Duodenal mucosa (tissue), 2 donors: ENCODE results near the gene OLFM4.

Experiments used
- H3K27ac ChIP-seq: one replicate; pipeline ENCODE4 v1.7.0; 2013; ENCODE audit warnings: low read depth, low read length
- H3K27me3 ChIP-seq, 2 donors: one replicate each; pipeline ENCODE4 v1.7.0; 2013; ENCODE audit warnings: low read length in 2 of 2, control low read depth in 1 of 2; ENCODE audit not compliant: insufficient read depth in 2 of 2, control insufficient read depth in 1 of 2
- H3K36me3 ChIP-seq, 2 donors: one replicate each; pipeline ENCODE4 v1.7.0; 2013; ENCODE audit warnings: low read length in 2 of 2, control low read depth in 1 of 2; ENCODE audit not compliant: insufficient read depth in 2 of 2, control insufficient read depth in 1 of 2
- H3K4me1 ChIP-seq, 2 donors: one replicate each; pipeline ENCODE4 v1.7.0; 2013; ENCODE audit warnings: low read length in 2 of 2, control low read depth in 1 of 2; ENCODE audit not compliant: insufficient read depth in 2 of 2, control insufficient read depth in 1 of 2
- H3K4me3 ChIP-seq, 2 donors: one replicate each; pipeline ENCODE4 v1.7.0; 2013; ENCODE audit warnings: low read length in 2 of 2, low read depth in 1 of 2
- H3K9ac ChIP-seq, 2 donors: one replicate each; pipeline ENCODE4 v1.7.0; 2013; ENCODE audit warnings: low read length in 2 of 2, low read depth in 1 of 2
- H3K9me3 ChIP-seq, 2 donors: one replicate each; pipeline ENCODE4 v1.7.0; 2013; ENCODE audit warnings: low read length in 2 of 2, control low read depth in 1 of 2; ENCODE audit not compliant: control insufficient read depth in 1 of 2

OLFM4 gene

GRCh38 chr13:53060840-53061490 is 32.4 kb downstream of the OLFM4 start:
- Histone ChIP-seq H3K9ac (no peak overlapping the region), H3K27ac (no peak overlapping the region), H3K27me3 (no peaks in the 10 kb centered on the region), H3K36me3 (no peaks in the 10 kb centered on the region), H3K4me1 (no peaks in the 10 kb centered on the region), H3K9me3 (no peaks in the 10 kb centered on the region), H3K4me3 (no peak overlapping the region)

DNA sequence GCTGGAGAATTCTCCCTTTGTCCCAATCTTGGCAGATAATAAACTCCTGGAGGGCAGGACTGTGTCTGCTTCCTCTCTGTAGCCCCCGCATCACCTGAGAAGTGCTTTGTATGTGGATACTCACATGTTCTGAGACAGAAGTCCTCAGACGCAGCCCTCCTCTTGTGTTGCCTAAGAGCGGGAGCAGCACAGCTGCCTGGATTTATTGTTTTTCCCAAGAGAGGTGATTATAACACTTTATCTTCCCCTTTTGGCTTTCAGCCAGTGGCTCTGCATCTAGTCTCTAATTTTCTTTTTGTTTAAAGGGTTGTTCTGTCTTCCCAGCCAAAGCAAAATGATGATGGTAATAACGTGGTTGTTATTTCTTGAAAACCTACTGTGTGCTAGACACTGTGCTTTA is 36.1 kb downstream of the OLFM4 start:
- H3K27me3 ChIP-seq: no peaks in the 10 kb centered on the region
- no peak overlapping the region for H3K4me3 ChIP-seq
- H3K9me3 ChIP-seq: no peaks in the 10 kb centered on the region
- no peak overlapping the region for H3K27ac ChIP-seq
- H3K36me3 ChIP-seq: no peaks in the 10 kb centered on the region
- H3K4me1 ChIP-seq: no peaks in the 10 kb centered on the region
- no peak overlapping the region for H3K9ac ChIP-seq

GRCh38 chr13:53066411-53066810 is 37.8 kb downstream of the OLFM4 start:
- no peaks in the 10 kb centered on the region for H3K9me3 ChIP-seq
- H3K4me3 ChIP-seq: no peak overlapping the region
- no peaks in the 10 kb centered on the region for H3K4me1 ChIP-seq

GRCh38 chr13:53068585-53069520 is 40.2 kb downstream of the OLFM4 start:
- no peak overlapping the region for H3K27ac ChIP-seq
- H3K36me3 ChIP-seq: no peaks in the 10 kb centered on the region
- no peaks in the 10 kb centered on the region for H3K9me3 ChIP-seq
- H3K9ac ChIP-seq: no peak overlapping the region
- H3K4me1 ChIP-seq: no peaks in the 10 kb centered on the region
- H3K27me3 ChIP-seq: no peaks in the 10 kb centered on the region
- H3K4me3 ChIP-seq: no peak overlapping the region

More at GRCh38 chr13:53066411-53066810, 37.8 kb downstream of the OLFM4 start:
- Histone ChIP-seq H3K9ac (no peak overlapping the region), H3K27me3 (no peaks in the 10 kb centered on the region), H3K36me3 (no peaks in the 10 kb centered on the region), H3K27ac (no peak overlapping the region)

GRCh38 chr13:53069800-53070199 is 41.2 kb downstream of the OLFM4 start:
- H3K27me3 ChIP-seq: no peaks in the 10 kb centered on the region
- H3K9me3 ChIP-seq: no peaks in the 10 kb centered on the region
- no peak overlapping the region for H3K27ac ChIP-seq
- no peak overlapping the region for H3K4me3 ChIP-seq
- H3K36me3 ChIP-seq: peaks cover 0 to 4% of the 10 kb centered on the region in 2 donors
- no peaks in the 10 kb centered on the region for H3K4me1 ChIP-seq
- H3K9ac ChIP-seq: no peak overlapping the region

- Histone ChIP-seq H3K4me1 (no peaks in the 10 kb centered on the region), H3K27ac (no peak overlapping the region)
Observed at GRCh38 chr13:53073711-53074110, 45.1 kb downstream of the OLFM4 start.

GRCh38 chr13:53074114-53074513 is 45.5 kb downstream of the OLFM4 start:
- no peak overlapping the region for H3K27ac ChIP-seq
- no peak overlapping the region for H3K9ac ChIP-seq

More at GRCh38 chr13:53073711-53074110, 45.1 kb downstream of the OLFM4 start:
- no peak overlapping the region for H3K9ac ChIP-seq
- peaks cover 6 to 7% of the 10 kb centered on the region in 2 donors for H3K36me3 ChIP-seq
- peaks cover 0 to 2% of the 10 kb centered on the region in 2 donors for H3K9me3 ChIP-seq
- H3K4me3 ChIP-seq: no peak overlapping the region
- no peaks in the 10 kb centered on the region for H3K27me3 ChIP-seq

GRCh38 chr13:53075356-53076041 is 46.9 kb downstream of the OLFM4 start:
- no peak overlapping the region for H3K4me3 ChIP-seq
- H3K27ac ChIP-seq: no peak overlapping the region
- H3K9ac ChIP-seq: no peak overlapping the region
- peaks cover 6 to 7% of the 10 kb centered on the region in 2 donors for H3K36me3 ChIP-seq
- H3K4me1 ChIP-seq: no peaks in the 10 kb centered on the region
- peaks cover 0 to 2% of the 10 kb centered on the region in 2 donors for H3K9me3 ChIP-seq
- H3K27me3 ChIP-seq: no peaks in the 10 kb centered on the region

More at GRCh38 chr13:53074114-53074513, 45.5 kb downstream of the OLFM4 start:
- H3K9me3 ChIP-seq: peaks cover 0 to 2% of the 10 kb centered on the region in 2 donors
- peaks cover 6 to 7% of the 10 kb centered on the region in 2 donors for H3K36me3 ChIP-seq
- H3K4me3 ChIP-seq: no peak overlapping the region
- H3K27me3 ChIP-seq: no peaks in the 10 kb centered on the region
- no peaks in the 10 kb centered on the region for H3K4me1 ChIP-seq

GRCh38 chr13:53079691-53080090 is 51.1 kb downstream of the OLFM4 start:
- H3K27me3 ChIP-seq: no peaks in the 10 kb centered on the region
- no peak overlapping the region for H3K27ac ChIP-seq
- H3K9ac ChIP-seq: no peak overlapping the region
- H3K4me1 ChIP-seq: no peaks in the 10 kb centered on the region
- no peak overlapping the region for H3K4me3 ChIP-seq
- H3K9me3 ChIP-seq: peaks cover 0 to 2% of the 10 kb centered on the region in 2 donors
- peaks cover 3 to 6% of the 10 kb centered on the region in 2 donors for H3K36me3 ChIP-seq

- Histone ChIP-seq H3K4me3 (no peak overlapping the region), H3K9ac (no peak overlapping the region), H3K27ac (no peak overlapping the region), H3K9me3 (no peaks in the 10 kb centered on the region), H3K36me3 (no peaks in the 10 kb centered on the region), H3K4me1 (no peaks in the 10 kb centered on the region), H3K27me3 (no peaks in the 10 kb centered on the region)
Observed at GRCh38 chr13:53088871-53089270, 60.3 kb downstream of the OLFM4 start.
